HepG2 (cell line): ENCODE measurements around the gene LLGL1. TPM values are rescaled to one million over a fixed set of nuclear protein-coding genes. Genes with fewer than 3 reads are reported as not detected.

ENCODE experiments used
- CEBPB ChIP-seq: IDR thresholded peaks from 2 replicates; pipeline ENCODE4 v1.6.1; 2011; ENCODE audit warnings: low read depth, low read length, improper control_type of control experiment, borderline replicate concordance
- GABPB1 ChIP-seq: IDR thresholded peaks from 2 replicates; pipeline ENCODE4 v1.6.1; 2016; ENCODE audit warnings: mild to moderate bottlenecking, missing genetic modification reagents, moderate library complexity, missing compliant biosample characterization
- MAZ ChIP-seq, 2 experiments: sonication (generic) in 1 of 2; formaldehyde crosslinking in 1 of 2; IDR thresholded peaks; 2 replicates each; pipeline versions ENCODE4 v1.5.0 to v1.6.1; 2012 to 2020; ENCODE audit warnings: low read depth in 2 of 2, mild to moderate bottlenecking in 2 of 2, borderline replicate concordance in 1 of 2, improper control_type of control experiment in 1 of 2, low read length in 1 of 2, missing genetic modification reagents in 1 of 2, moderate library complexity in 1 of 2
- MBNL3 ChIP-seq: fragments of 250-450 bp; sonication (Bioruptor Pico); conservative IDR thresholded peaks from 2 replicates; pipeline ENCODE4 v1.8.0; 2022; ENCODE audit warnings: mild to moderate bottlenecking, inconsistent platforms
- MTA1 ChIP-seq: sonication (generic); formaldehyde crosslinking; IDR thresholded peaks from 2 replicates; pipeline ENCODE4 v1.4.0; 2020; ENCODE audit warnings: missing genetic modification reagents, mild to moderate bottlenecking, borderline replicate concordance
- PHF20 ChIP-seq: sonication (generic); formaldehyde crosslinking; IDR thresholded peaks from 2 replicates; pipeline ENCODE4 v1.5.0; 2020; ENCODE audit warnings: mild to moderate bottlenecking, missing genetic modification reagents
- PHF21A ChIP-seq: sonication (generic); formaldehyde crosslinking; IDR thresholded peaks from 2 replicates; pipeline ENCODE4 v1.5.0; 2020; ENCODE audit warnings: mild to moderate bottlenecking, missing genetic modification reagents
- RBM39 ChIP-seq: fragments of 200-400 bp; formaldehyde crosslinking; IDR thresholded peaks from one replicate; pipeline ENCODE4 v1.6.1; 2018; ENCODE audit warnings: antibody characterized with exemption, mild to moderate bottlenecking, low read depth, low read length; ENCODE audit not compliant: poor library complexity, severe bottlenecking
- RFXAP ChIP-seq: sonication (generic); formaldehyde crosslinking; IDR thresholded peaks from 2 replicates; pipeline ENCODE4 v1.4.0; 2020; ENCODE audit warnings: missing genetic modification reagents, borderline replicate concordance
- SIX1 ChIP-seq: sonication (generic); formaldehyde crosslinking; IDR thresholded peaks from 2 replicates; pipeline ENCODE4 v1.4.0; 2020; ENCODE audit warnings: missing genetic modification reagents, borderline replicate concordance
- SP2 ChIP-seq: sonication (generic); formaldehyde crosslinking; IDR thresholded peaks from 2 replicates; pipeline ENCODE4 v1.5.1; 2020; ENCODE audit warnings: mild to moderate bottlenecking, missing genetic modification reagents
- ZBTB38 ChIP-seq: sonication (generic); formaldehyde crosslinking; IDR thresholded peaks from 2 replicates; pipeline ENCODE4 v1.5.1; 2020; ENCODE audit warnings: mild to moderate bottlenecking, missing genetic modification reagents
- ZNF446 ChIP-seq: sonication (generic); formaldehyde crosslinking; IDR thresholded peaks from 2 replicates; pipeline ENCODE4 v1.5.0; 2020; ENCODE audit warnings: mild to moderate bottlenecking, missing genetic modification reagents
- ZNF563 ChIP-seq: sonication (generic); formaldehyde crosslinking; IDR thresholded peaks from 2 replicates; pipeline ENCODE4 v1.8.0; 2022; ENCODE audit warnings: mild to moderate bottlenecking, moderate library complexity, missing genetic modification reagents
- ZNF572 ChIP-seq: sonication (generic); formaldehyde crosslinking; IDR thresholded peaks from 2 replicates; pipeline ENCODE4 v1.5.1; 2020; ENCODE audit warnings: mild to moderate bottlenecking, missing genetic modification reagents
- ZNF607 ChIP-seq: sonication (generic); formaldehyde crosslinking; IDR thresholded peaks from 2 replicates; pipeline ENCODE4 v1.5.1; 2020; ENCODE audit warnings: missing genetic modification reagents, mild to moderate bottlenecking, borderline replicate concordance
- ZNF709 ChIP-seq: sonication (generic); formaldehyde crosslinking; IDR thresholded peaks from 2 replicates; pipeline ENCODE4 v1.5.0; 2020; ENCODE audit warnings: mild to moderate bottlenecking, missing genetic modification reagents
- ZNF761 ChIP-seq: sonication (generic); formaldehyde crosslinking; conservative IDR thresholded peaks from 2 replicates; pipeline ENCODE4 v1.4.0; 2020; ENCODE audit warnings: mild to moderate bottlenecking, missing genetic modification reagents
- ZNF777 ChIP-seq: sonication (generic); formaldehyde crosslinking; IDR thresholded peaks from 2 replicates; pipeline ENCODE4 v1.4.0; 2020; ENCODE audit warnings: missing genetic modification reagents
- ZNF780A ChIP-seq: sonication (generic); formaldehyde crosslinking; IDR thresholded peaks from 2 replicates; pipeline ENCODE4 v1.8.0; 2022; ENCODE audit warnings: mild to moderate bottlenecking, missing genetic modification reagents, moderate library complexity
- polyA plus RNA-seq, 8 experiments: library from polyadenylated mRNA; depleted of rRNA in 3 of 8; stranded (reverse) in 7 of 8; unstranded in 1 of 8; fragments of >200 nt; fragmentation: Illumina TruSeq in 4 of 8; extraction: Trizol in 4 of 8; gene quantifications; 2 replicates each; pipeline versions ENCODE4 v1.2.1 to v1.2.3, GENCODE V29; 2011 to 2016; ENCODE audit warnings: low read depth in 4 of 8, missing spikeins in 1 of 8, mixed read lengths in 1 of 8; ENCODE audit not compliant: insufficient read depth in 1 of 8
- total RNA-seq, 5 experiments: library from RNA; depleted of rRNA; stranded (reverse); fragments of >200 nt; fragmentation: Illumina TruSeq; extraction: Trizol; gene quantifications; 2 replicates each; pipeline ENCODE4 v1.2.3, GENCODE V29; 2016; ENCODE audit warnings: low read depth in 1 of 5
- TF ChIP-seq, protein P1 (sequence below): sonication (generic); formaldehyde crosslinking; IDR thresholded peaks from 2 replicates; pipeline ENCODE4 v1.5.1; 2020; ENCODE audit warnings: mild to moderate bottlenecking, missing genetic modification reagents, borderline replicate concordance
- TF ChIP-seq, protein P2 (sequence below): sonication (generic); formaldehyde crosslinking; IDR thresholded peaks from 2 replicates; pipeline ENCODE4 v1.4.0; 2020; ENCODE audit warnings: missing genetic modification reagents, low read depth, mild to moderate bottlenecking, borderline replicate concordance

The LLGL1 gene
- total and polyA plus RNA-seq, 2 of the 13 experiments (the other 11 are each of a cell fraction or from before 2014, with no cell fraction given): 15.0 to 15.3 TPM

DNA sequence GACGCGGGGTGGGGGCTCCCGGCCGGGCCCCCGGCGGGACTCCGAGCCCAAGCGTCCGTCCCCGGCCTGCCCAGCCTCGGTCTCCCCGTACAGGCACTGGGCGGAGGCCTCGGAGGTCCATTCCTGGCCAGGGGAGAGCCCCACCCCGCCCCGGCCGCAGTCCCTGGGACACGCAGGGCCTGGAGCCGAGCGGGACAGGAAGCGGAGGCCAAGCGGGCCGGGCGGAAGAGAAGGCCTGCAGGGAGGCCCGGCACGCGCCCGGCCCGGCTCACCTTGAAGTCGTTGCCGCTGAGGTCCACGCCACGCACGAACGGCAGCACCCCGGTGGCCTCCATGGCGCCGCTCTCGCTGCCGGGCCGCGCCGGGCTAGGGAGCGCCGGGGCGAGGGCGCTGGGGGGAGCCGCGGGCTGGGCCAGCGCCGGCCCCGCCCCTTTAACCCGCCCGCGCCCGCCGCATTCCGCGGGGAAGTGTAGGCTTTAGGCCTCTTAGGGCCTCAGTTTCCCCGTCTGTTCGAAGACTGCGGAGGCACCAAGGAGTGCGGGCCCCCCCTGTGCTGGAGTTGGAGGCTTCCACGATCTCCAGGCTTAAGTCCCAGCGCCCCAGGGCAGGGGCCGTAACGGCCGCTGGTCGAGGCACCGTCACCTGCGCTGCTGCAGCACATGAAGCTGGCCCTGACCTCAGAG lies 33.1 kb downstream of the LLGL1 start, which contains the start of gene FLII (continued):
- TF ChIP-seq MAZ (IDR thresholded peaks at IDR 0.05; ENCODE audit: borderline replicate concordance, low read depth, low read length): no peak
- TF ChIP-seq MAZ (CRISPR knock-in tag; IDR thresholded peaks at IDR 0.05; ENCODE audit: low read depth): peak; percentile 52; the same call in 1 of the 2 replicates
- TF ChIP-seq RBM39: peak; percentile 34
- 0 out of 2 replicates have a peak, but pooled peaks have one; percentile 21 for TF ChIP-seq SIX1 (CRISPR knock-in tag)
- peak; percentile 58 for TF ChIP-seq SP2 (CRISPR knock-in tag)
- TF ChIP-seq ZNF446 (CRISPR knock-in tag): peak; percentile 43; the same call in 1 of the 2 replicates
- 0 out of 2 replicates have a peak, but pooled peaks have one; percentile 54 for TF ChIP-seq ZNF777 (CRISPR knock-in tag)
- peak; percentile 56; the same call in 1 of the 2 replicates for TF ChIP-seq ZNF607
- no peak; the same call in 1 of the 2 replicates for TF ChIP-seq MTA1 (CRISPR knock-in tag)
- TF ChIP-seq, protein P1, sequence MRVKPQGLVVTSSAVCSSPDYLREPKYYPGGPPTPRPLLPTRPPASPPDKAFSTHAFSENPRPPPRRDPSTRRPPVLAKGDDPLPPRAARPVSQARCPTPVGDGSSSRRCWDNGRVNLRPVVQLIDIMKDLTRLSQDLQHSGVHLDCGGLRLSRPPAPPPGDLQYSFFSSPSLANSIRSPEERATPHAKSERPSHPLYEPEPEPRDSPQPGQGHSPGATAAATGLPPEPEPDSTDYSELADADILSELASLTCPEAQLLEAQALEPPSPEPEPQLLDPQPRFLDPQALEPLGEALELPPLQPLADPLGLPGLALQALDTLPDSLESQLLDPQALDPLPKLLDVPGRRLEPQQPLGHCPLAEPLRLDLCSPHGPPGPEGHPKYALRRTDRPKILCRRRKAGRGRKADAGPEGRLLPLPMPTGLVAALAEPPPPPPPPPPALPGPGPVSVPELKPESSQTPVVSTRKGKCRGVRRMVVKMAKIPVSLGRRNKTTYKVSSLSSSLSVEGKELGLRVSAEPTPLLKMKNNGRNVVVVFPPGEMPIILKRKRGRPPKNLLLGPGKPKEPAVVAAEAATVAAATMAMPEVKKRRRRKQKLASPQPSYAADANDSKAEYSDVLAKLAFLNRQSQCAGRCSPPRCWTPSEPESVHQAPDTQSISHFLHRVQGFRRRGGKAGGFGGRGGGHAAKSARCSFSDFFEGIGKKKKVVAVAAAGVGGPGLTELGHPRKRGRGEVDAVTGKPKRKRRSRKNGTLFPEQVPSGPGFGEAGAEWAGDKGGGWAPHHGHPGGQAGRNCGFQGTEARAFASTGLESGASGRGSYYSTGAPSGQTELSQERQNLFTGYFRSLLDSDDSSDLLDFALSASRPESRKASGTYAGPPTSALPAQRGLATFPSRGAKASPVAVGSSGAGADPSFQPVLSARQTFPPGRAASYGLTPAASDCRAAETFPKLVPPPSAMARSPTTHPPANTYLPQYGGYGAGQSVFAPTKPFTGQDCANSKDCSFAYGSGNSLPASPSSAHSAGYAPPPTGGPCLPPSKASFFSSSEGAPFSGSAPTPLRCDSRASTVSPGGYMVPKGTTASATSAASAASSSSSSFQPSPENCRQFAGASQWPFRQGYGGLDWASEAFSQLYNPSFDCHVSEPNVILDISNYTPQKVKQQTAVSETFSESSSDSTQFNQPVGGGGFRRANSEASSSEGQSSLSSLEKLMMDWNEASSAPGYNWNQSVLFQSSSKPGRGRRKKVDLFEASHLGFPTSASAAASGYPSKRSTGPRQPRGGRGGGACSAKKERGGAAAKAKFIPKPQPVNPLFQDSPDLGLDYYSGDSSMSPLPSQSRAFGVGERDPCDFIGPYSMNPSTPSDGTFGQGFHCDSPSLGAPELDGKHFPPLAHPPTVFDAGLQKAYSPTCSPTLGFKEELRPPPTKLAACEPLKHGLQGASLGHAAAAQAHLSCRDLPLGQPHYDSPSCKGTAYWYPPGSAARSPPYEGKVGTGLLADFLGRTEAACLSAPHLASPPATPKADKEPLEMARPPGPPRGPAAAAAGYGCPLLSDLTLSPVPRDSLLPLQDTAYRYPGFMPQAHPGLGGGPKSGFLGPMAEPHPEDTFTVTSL: 0 out of 2 replicates have a peak, but pooled peaks have one; percentile 14
- no peak for TF ChIP-seq MBNL3 (CRISPR knock-in tag)
- TF ChIP-seq RFXAP (CRISPR knock-in tag): peak; percentile 66; the same call in 1 of the 2 replicates
- 0 out of 2 replicates have a peak, but pooled peaks have one; percentile 2 for TF ChIP-seq PHF21A (CRISPR knock-in tag)
- no peak for TF ChIP-seq ZNF780A (CRISPR knock-in tag)
- TF ChIP-seq, protein P2, sequence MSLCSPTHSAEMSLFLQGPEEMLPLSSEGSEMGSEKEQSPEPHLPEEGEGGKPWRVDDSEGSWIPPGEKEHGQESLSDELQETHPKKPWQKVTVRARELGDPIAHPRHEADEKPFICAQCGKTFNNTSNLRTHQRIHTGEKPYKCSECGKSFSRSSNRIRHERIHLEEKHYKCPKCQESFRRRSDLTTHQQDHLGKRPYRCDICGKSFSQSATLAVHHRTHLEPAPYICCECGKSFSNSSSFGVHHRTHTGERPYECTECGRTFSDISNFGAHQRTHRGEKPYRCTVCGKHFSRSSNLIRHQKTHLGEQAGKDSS (CRISPR knock-in tag): 0 out of 2 replicates have a peak, but pooled peaks have one; percentile 19
- TF ChIP-seq CEBPB: no peak
- no peak for TF ChIP-seq ZNF572
- TF ChIP-seq ZBTB38: 0 out of 2 replicates have a peak, but pooled peaks have one; percentile 15
- TF ChIP-seq ZNF709: peak; percentile 48; the same call in 1 of the 2 replicates
- TF ChIP-seq GABPB1: peak; percentile 78
- peak; percentile 31; the same call in 1 of the 2 replicates for TF ChIP-seq PHF20
- TF ChIP-seq ZNF563: 0 out of 2 replicates have a peak, but pooled peaks have one; percentile 12
- no peak for TF ChIP-seq ZNF761 (CRISPR knock-in tag)
